Stimulated activated CD8-positive, alpha-beta memory T cell treated with anti-CD3 and anti-CD28 coated beads, Interleukin-12 subunit alpha, Interleukin-12 subunit beta, amount 100 ng/mL, for 24 hours (primary cell): ENCODE results near the gene ALMS1.
"Not testable (repeated sequence)": the region's sequence is repeated elsewhere in the genome, so short reads cannot be mapped to it uniquely, and the experiment has no call there.

Source experiments
- DNase-seq: peaks from one replicate; pipeline ENCODE4 v3.0.0-alpha.2; 2020; ENCODE audit errors: extremely low read depth

The ALMS1 gene

GRCh38 chr2:73402386-73403103 lies 16.9 kb downstream of the ALMS1 start:
- DNase-seq: no peak

DNA sequence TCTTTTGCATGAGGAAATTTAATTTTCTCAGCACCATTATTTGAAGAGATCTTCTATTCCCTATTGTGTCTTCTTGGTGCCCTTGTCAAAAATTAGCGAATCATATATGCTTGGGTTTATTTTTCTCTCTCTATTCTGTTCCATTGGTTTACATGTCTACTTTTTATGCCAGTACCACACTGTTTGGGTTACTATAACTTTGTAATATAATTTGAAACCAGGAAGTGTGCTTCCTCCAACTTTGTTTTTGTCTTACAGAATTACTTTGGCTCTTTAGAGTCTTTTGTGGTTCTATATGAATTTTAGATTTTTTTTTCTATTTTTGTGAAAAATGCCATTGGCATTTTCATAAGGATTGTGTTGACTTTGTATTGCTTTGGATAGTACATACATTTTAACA lies 17.6 kb downstream of the ALMS1 start:
- DNase-seq: no peak

GRCh38 chr2:73404409-73404808 lies 18.8 kb downstream of the ALMS1 start:
- DNase-seq: no peak

DNA sequence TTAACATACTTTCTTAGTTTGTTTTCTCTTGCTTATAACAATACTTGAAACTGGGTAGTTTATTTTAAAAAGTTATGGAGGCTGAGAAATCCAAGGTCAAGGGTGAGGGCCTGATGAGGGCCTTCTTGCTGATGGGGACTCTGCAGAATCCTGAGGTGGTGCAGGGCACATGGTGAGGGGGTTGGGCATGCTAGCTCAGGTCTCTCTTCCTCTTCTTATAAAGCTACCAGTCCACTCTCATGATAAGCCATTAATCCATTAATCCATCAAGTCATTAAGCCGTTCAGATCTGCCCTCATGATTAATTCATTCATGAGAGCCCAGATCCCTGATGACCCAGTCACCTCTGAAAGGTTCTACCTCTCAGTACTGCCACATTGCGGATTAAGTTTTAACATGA lies 21.4 kb downstream of the ALMS1 start:
- no peak for DNase-seq

DNA sequence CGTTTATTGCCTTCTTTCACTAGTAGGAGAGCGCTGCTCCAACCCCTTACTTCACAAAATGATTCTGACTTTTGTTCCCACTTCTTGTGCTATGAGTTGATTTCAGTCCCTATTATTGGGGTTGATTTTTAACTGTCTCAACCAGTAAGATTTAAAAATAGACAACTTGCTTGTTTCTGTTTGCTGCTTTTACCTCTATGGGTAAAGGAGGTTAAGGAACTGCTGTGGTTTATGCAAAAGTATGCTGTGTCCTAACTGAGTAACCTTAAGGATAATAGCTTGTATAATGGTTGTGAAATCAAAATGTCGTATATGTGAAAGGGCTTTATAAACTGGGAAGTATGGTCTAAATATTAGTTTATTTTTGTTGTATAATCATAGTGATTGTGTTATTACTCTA lies 22.6 kb downstream of the ALMS1 start:
- DNase-seq: no peak

- no peak for DNase-seq
Measured at GRCh38 chr2:73414696-73415095, 29.1 kb downstream of the ALMS1 start.

DNA sequence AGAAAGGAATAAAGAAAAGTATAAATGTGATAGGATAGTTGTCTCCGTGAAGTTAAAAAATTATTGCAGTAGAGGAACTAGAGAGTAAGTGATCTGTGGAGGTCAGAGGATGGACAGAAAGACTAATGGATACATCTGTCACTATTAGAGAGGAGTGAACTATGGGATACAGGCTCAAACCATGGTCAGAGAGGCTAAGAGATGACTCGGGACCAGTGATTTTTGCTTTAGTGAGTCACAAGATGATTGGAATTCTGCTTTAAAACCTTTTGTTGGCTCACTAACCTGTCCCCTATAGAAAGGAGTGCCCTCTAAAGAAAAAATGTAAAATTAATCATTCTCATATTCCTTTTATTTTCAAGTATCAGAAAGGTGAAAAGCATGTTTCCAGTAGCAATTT lies 30.3 kb downstream of the ALMS1 start:
- DNase-seq: no peak

DNA sequence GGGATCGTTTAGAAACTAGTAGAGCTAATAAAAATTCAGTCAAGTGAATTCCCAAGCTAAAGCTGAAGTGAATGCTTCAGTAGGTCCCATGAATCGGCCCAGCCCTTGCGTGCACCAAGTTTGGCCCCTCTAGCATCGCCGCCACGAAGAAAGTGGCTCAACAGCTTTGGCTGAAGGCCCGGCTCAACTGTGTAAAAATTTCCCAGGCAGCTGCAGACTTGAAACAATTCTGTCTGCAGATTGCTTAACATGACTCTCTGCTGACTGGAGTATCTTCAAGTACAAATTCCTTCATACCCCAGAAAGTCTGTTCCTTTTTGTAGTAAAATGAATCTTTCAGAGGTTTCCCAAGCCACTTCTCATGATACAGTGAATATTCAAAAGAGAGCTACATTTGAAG lies 32.7 kb downstream of the ALMS1 start:
- DNase-seq: no peak

DNA sequence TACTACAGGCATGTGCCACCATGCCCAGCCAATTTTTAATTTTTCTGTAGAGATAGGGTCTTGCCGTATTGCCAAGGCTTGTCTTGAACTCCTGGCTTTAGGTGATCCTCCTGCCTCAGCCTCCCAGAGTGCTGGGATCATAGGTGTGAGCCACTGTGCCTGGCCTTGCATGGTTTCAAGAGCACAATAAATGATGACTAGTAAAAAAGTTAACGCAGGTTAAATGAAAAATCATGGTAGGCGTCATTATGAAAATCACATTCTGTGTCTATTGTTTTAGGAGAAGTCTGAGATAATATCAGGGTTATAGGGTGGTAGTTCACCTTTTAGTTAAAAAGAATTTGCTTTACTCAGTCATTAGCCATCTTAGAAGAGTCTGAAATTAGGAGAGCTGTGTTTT lies 38.3 kb downstream of the ALMS1 start:
- DNase-seq: no peak

GRCh38 chr2:73426176-73426575 lies 40.5 kb downstream of the ALMS1 start:
- DNase-seq: no peak

DNA sequence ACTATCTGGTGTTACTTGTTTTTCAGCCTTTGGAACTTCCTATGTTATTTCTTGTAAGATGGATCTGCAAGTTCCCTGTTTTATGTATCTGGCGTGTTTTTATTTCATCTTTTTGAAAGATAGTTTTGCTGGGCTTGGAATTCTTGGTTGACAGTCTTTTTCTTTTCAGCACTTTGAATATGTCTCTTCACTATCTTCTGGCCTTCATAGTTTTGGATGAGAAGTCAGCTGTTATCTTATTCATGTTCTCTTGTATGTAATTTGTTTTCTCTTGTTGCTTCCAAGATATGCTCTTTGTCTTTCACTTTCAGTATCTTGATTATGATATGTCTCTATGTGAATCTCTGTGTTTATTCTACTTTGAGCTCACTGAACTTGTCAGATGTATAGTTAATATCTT lies 50.4 kb downstream of the ALMS1 start:
- DNase-seq: no peak

DNA sequence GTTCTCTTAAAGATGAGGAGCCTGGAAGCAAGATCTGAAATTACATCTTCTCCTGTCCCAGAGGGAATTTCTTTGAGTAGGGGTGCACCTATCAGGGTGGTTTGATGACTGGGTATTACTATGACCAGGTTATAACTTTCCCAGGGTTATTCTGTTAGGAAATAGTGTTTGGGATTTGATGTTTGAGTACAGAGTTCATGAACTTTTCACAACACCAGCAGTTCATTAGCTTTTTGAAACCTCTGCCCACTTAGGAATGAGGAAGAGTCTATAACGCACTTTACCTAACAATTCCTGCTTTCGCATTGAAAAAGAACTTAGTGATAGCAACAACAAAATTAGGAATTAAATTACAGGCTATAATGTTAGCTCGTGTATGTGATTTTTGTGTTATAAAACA lies 58.6 kb downstream of the ALMS1 start:
- DNase-seq: no peak

DNA sequence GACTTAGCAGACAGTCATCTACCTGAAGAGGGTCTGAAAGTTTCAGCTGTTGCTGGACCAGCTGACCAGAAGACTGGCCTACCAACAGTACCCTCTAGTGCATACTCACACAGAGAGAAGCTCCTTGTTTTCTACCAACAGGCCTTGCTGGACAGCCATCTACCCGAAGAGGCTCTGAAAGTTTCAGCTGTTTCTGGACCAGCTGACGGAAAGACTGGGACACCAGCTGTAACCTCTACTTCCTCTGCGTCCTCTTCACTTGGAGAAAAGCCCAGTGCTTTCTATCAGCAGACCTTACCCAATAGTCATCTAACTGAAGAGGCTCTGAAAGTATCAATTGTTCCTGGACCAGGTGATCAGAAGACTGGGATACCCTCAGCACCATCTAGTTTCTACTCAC lies 63.2 kb downstream of the ALMS1 start:
- DNase-seq: no peak

- DNase-seq: no peak
Measured at GRCh38 chr2:73449404-73449803, 63.8 kb downstream of the ALMS1 start.

- DNase-seq: no peak
Measured at GRCh38 chr2:73451263-73451972, 65.8 kb downstream of the ALMS1 start.

DNA sequence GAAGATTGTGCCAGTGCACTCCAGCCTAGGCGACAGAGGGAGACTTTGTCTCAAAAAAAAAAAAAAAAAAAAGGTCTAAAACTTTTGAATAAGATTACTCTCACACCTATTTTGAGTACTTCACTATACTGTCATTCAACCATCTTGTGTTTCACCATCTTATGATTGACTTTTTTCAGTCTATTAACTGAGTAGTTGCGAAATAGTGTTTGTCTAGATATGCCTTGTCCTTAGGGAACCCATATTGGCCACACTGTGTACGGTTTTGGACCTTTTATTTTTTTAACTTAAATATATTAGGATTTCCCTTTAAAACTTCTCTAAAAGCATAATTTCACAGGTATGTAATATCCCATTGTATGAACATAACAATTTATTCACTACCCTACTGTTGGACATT lies 72.3 kb downstream of the ALMS1 start:
- no peak for DNase-seq

DNA sequence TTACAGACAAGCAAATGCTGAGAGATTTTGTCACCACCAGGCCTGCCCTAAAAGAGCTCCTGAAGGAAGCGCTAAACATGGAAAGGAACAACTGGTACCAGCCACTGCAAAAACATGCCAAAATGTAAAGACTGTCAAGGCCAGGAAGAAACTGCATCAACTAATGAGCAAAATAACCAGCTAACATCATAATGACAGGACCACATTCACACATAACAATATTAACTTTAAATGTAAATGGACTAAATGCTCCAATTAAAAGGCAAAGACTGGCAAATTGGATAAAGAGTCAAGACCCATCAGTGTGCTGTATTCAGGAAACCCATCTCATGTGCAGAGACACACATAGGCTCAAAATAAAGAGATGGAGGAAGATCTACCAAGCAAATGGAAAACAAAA lies 76.8 kb downstream of the ALMS1 start:
- DNase-seq: not testable (repeated sequence)

GRCh38 chr2:73468376-73468775 lies 82.7 kb downstream of the ALMS1 start:
- DNase-seq: no peak

DNA sequence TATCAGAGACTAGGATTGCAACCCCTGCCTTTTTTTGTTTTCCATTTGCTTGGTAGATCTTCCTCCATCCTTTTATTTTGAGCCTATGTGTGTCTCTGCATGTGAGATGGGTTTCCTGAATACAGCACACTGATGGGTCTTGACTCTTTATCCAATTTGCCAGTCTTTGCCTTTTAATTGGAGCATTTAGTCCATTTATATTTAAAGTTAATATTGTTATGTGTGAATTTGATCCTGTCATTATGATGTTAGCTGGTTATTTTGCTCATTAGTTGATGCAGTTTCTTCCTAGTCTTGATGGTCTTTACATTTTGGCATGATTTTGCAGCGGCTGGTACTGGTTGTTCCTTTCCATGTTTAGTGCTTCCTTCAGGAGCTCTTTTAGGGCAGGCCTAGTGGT lies 98.2 kb downstream of the ALMS1 start:
- DNase-seq: not testable (repeated sequence)

- no peak for DNase-seq
Measured at GRCh38 chr2:73487112-73487657, 101.5 kb downstream of the ALMS1 start.

GRCh38 chr2:73488079-73488478 lies 102.4 kb downstream of the ALMS1 start:
- no peak for DNase-seq

DNA sequence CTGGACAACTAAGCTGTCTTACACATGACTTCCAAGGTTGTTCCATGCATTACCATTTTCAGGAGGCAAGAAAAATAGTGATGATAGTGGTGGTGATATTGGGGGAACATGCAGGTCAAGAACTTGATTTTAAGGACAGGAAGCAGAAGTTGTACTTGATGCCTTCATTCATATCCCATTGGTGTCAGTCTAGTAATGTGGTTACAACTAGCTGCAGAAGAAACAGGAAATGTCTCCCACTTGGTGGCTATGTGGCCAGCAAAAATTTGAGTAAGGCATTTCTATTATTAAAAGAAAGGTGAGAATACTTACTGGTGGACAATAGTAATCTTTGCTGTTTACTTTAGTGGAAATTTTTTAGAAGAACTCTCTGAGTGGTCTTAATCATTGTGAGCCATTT lies 103.4 kb downstream of the ALMS1 start:
- DNase-seq: no peak

DNA sequence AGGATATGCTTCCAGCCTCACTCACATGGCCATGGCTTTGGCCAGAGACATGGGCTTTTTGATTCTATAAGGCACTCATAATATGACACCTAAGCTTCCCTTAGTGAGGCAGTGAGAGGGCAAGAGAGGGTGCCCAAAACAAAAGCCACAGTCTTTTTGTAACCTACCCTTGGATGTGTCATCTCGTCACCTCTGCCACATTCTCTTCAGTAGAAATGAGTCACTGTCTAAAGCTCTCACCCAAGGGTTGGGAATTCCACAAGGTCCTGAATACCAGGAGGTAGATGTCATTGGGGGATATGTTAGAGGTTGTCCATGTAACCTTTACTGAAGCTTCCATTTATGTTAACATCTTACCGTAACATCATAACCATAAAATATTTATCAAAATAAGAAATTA lies 108.4 kb downstream of the ALMS1 start:
- no peak for DNase-seq
